Measurements from ENCODE around the gene GNG13. TPM values are rescaled to one million over a fixed set of nuclear protein-coding genes. Genes with fewer than 3 reads are reported as not detected.
A peak's percentile ranks its signal among the peaks of the same experiment; 100 is the strongest.

The GNG13 gene
- total RNA-seq, 2 experiments from 2014 or later: not detected

GRCh38 chr16:818132-818531, 17.6 kb upstream of the GNG13 start:
- no peaks in the 10 kb centered on the region for H3K9me3 Mint-ChIP-seq
- H3K27ac Mint-ChIP-seq: no peak overlapping the region
- H3K36me3 Mint-ChIP-seq (ENCODE audit: low read depth): no peaks in the 10 kb centered on the region
- H3K4me3 Mint-ChIP-seq: no peak overlapping the region
- CTCF ChIA-PET: no interaction called here
- no peak for DNase-seq
- H3K4me1 Mint-ChIP-seq (ENCODE audit: low read depth): peaks cover 14% of the 10 kb centered on the region
- peaks cover 20% of the 10 kb centered on the region for H3K27me3 Mint-ChIP-seq (ENCODE audit: low read depth)
- intact Hi-C loops (cut with micrococcal nuclease): no loop called here

- Mint-ChIP-seq H3K4me3 (no peak overlapping the region), H3K4me1 (ENCODE audit: low read depth) (peaks cover 16% of the 10 kb centered on the region), H3K36me3 (ENCODE audit: low read depth) (no peaks in the 10 kb centered on the region), H3K27me3 (ENCODE audit: low read depth) (peaks cover 24% of the 10 kb centered on the region), H3K9me3 (no peaks in the 10 kb centered on the region), H3K27ac (no peak overlapping the region)
- intact Hi-C loops (cut with micrococcal nuclease): no loop called here
- CTCF ChIA-PET: no interaction called here
- DNase-seq: no peak
These were observed 16.7 kb upstream of the GNG13 start for GRCh38 chr16:817001-817906.

GRCh38 chr16:815861-816260, 15.3 kb upstream of the GNG13 start:
- intact Hi-C loops (cut with micrococcal nuclease): no loop called here
- H3K4me3 Mint-ChIP-seq: no peak overlapping the region
- CTCF ChIA-PET: no interaction called here
- no peaks in the 10 kb centered on the region for H3K9me3 Mint-ChIP-seq
- H3K4me1 Mint-ChIP-seq (ENCODE audit: low read depth): peaks cover 15% of the 10 kb centered on the region
- H3K27ac Mint-ChIP-seq: no peak overlapping the region
- H3K27me3 Mint-ChIP-seq (ENCODE audit: low read depth): peaks cover 18% of the 10 kb centered on the region
- DNase-seq: no peak
- H3K36me3 Mint-ChIP-seq (ENCODE audit: low read depth): no peaks in the 10 kb centered on the region

- Mint-ChIP-seq H3K9me3 (no peaks in the 10 kb centered on the region), H3K4me1 (ENCODE audit: low read depth) (peaks cover 11% of the 10 kb centered on the region), H3K27ac (no peak overlapping the region), H3K27me3 (ENCODE audit: low read depth) (peaks cover 16% of the 10 kb centered on the region), H3K4me3 (no peak overlapping the region), H3K36me3 (ENCODE audit: low read depth) (no peaks in the 10 kb centered on the region)
- no peak for DNase-seq
- CTCF ChIA-PET: interaction anchor here (1.3 kb wide), 1 partner anchor 288 kb away, joined by 3 read pairs; no protein-coding TSS in a partner anchor
- intact Hi-C loops (cut with micrococcal nuclease): loop anchor here (1.0 kb wide), 1 partner anchor 240 kb away; no protein-coding TSS in a partner anchor
These were observed 14.4 kb upstream of the GNG13 start for GRCh38 chr16:814974-815373.

- CTCF ChIA-PET: interaction anchor here (1.3 kb wide), 1 partner anchor 289 kb away, joined by 3 read pairs; no protein-coding TSS in a partner anchor
- Mint-ChIP-seq H3K4me3 (no peak overlapping the region), H3K36me3 (ENCODE audit: low read depth) (no peaks in the 10 kb centered on the region), H3K27me3 (ENCODE audit: low read depth) (peaks cover 13% of the 10 kb centered on the region), H3K4me1 (ENCODE audit: low read depth) (peaks cover 4% of the 10 kb centered on the region), H3K27ac (no peak overlapping the region), H3K9me3 (no peaks in the 10 kb centered on the region)
- intact Hi-C loops (cut with micrococcal nuclease): loop anchor here (1.0 kb wide), 2 partner anchors 241 to 289 kb away; no protein-coding TSS in a partner anchor
- DNase-seq: no peak
These were observed 13.4 kb upstream of the GNG13 start for GRCh38 chr16:813916-814412.

GRCh38 chr16:813204-813915, 12.8 kb upstream of the GNG13 start:
- Mint-ChIP-seq H3K9me3 (no peaks in the 10 kb centered on the region), H3K4me3 (no peak overlapping the region), H3K27ac (no peak overlapping the region), H3K27me3 (ENCODE audit: low read depth) (peaks cover 13% of the 10 kb centered on the region), H3K36me3 (ENCODE audit: low read depth) (no peaks in the 10 kb centered on the region), H3K4me1 (ENCODE audit: low read depth) (peaks cover 8% of the 10 kb centered on the region)
- CTCF ChIA-PET: no interaction called here
- intact Hi-C loops (cut with micrococcal nuclease): loop anchor here (1.0 kb wide), 1 partner anchor 290 kb away; no protein-coding TSS in a partner anchor
- DNase-seq: peak; percentile 61

GRCh38 chr16:808085-808386, 7.5 kb upstream of the GNG13 start:
- no peaks in the 10 kb centered on the region for H3K9me3 Mint-ChIP-seq
- peak overlapping the region; percentile 88 for H3K27ac Mint-ChIP-seq
- peaks cover 4% of the 10 kb centered on the region for H3K27me3 Mint-ChIP-seq (ENCODE audit: low read depth)
- H3K4me1 Mint-ChIP-seq (ENCODE audit: low read depth): peaks cover 12% of the 10 kb centered on the region
- CTCF ChIA-PET: no interaction called here
- intact Hi-C loops (cut with micrococcal nuclease): loop anchor here (10.0 kb wide), 1 partner anchor 167 kb away; the partner anchor contains the start of gene LMF1
- peak overlapping the region; percentile 98 for H3K4me3 Mint-ChIP-seq
- no peak for DNase-seq
- H3K36me3 Mint-ChIP-seq (ENCODE audit: low read depth): no peaks in the 10 kb centered on the region

GRCh38 chr16:807347-808084, 7.0 kb upstream of the GNG13 start:
- no peaks in the 10 kb centered on the region for H3K27me3 Mint-ChIP-seq (ENCODE audit: low read depth)
- intact Hi-C loops (cut with micrococcal nuclease): loop anchor here (1.0 to 10.0 kb wide), 3 partner anchors 19 to 249 kb away; partner anchors contain the start of genes CHTF18, LMF1 and RPUSD1
- no peaks in the 10 kb centered on the region for H3K36me3 Mint-ChIP-seq (ENCODE audit: low read depth)
- peak overlapping the region; percentile 88 for H3K27ac Mint-ChIP-seq
- peak; percentile 91 for DNase-seq
- no peaks in the 10 kb centered on the region for H3K9me3 Mint-ChIP-seq
- H3K4me3 Mint-ChIP-seq: peak overlapping the region; percentile 98
- CTCF ChIA-PET: no interaction called here
- peaks cover 11% of the 10 kb centered on the region for H3K4me1 Mint-ChIP-seq (ENCODE audit: low read depth)

- H3K36me3 Mint-ChIP-seq (ENCODE audit: low read depth): no peaks in the 10 kb centered on the region
- H3K27ac Mint-ChIP-seq: no peak overlapping the region
- no peak for DNase-seq
- CTCF ChIA-PET: no interaction called here
- H3K27me3 Mint-ChIP-seq (ENCODE audit: low read depth): peaks cover 3% of the 10 kb centered on the region
- H3K9me3 Mint-ChIP-seq: no peaks in the 10 kb centered on the region
- intact Hi-C loops (cut with micrococcal nuclease): loop anchor here (10.0 kb wide), 1 partner anchor 169 kb away; the partner anchor contains the start of gene LMF1
- peak overlapping the region; percentile 98 for H3K4me3 Mint-ChIP-seq
- peaks cover 11% of the 10 kb centered on the region for H3K4me1 Mint-ChIP-seq (ENCODE audit: low read depth)
These were observed 4.9 kb upstream of the GNG13 start for GRCh38 chr16:805474-805873.

GRCh38 chr16:804193-805048, 3.9 kb upstream of the GNG13 start:
- DNase-seq: no peak
- no peak overlapping the region for H3K27ac Mint-ChIP-seq
- CTCF ChIA-PET: interaction anchor here (0.6 kb wide), 1 partner anchor 246 kb away, joined by 4 read pairs; no protein-coding TSS in a partner anchor
- intact Hi-C loops (cut with micrococcal nuclease): loop anchor here (10.0 kb wide), 1 partner anchor 170 kb away; the partner anchor contains the start of gene LMF1
- peaks cover 11% of the 10 kb centered on the region for H3K4me1 Mint-ChIP-seq (ENCODE audit: low read depth)
- no peaks in the 10 kb centered on the region for H3K9me3 Mint-ChIP-seq
- no peaks in the 10 kb centered on the region for H3K36me3 Mint-ChIP-seq (ENCODE audit: low read depth)
- H3K4me3 Mint-ChIP-seq: no peak overlapping the region
- peaks cover 3% of the 10 kb centered on the region for H3K27me3 Mint-ChIP-seq (ENCODE audit: low read depth)

- H3K27ac Mint-ChIP-seq: no peak overlapping the region
- peaks cover under 1% of the 10 kb centered on the region for H3K36me3 Mint-ChIP-seq (ENCODE audit: low read depth)
- DNase-seq: no peak
- H3K27me3 Mint-ChIP-seq (ENCODE audit: low read depth): peaks cover 3% of the 10 kb centered on the region
- H3K4me3 Mint-ChIP-seq: no peak overlapping the region
- peaks cover 10% of the 10 kb centered on the region for H3K4me1 Mint-ChIP-seq (ENCODE audit: low read depth)
- H3K9me3 Mint-ChIP-seq: no peaks in the 10 kb centered on the region
- CTCF ChIA-PET: interaction anchor here (0.6 kb wide), 1 partner anchor 247 kb away, joined by 4 read pairs; no protein-coding TSS in a partner anchor
- intact Hi-C loops (cut with micrococcal nuclease): loop anchor here (10.0 kb wide), 1 partner anchor 171 kb away; the partner anchor contains the start of gene LMF1
These were observed 3.2 kb upstream of the GNG13 start for GRCh38 chr16:803754-804080.
